Upper lobe of left lung (tissue), 4 donors: ENCODE data around the gene DEFB118.

Source experiments
- CTCF ChIP-seq, 6 experiments: fragments of 450-650 bp in 4 of 6; fragments of 200-600 bp in 2 of 6; sonication (generic) in 2 of 6; IDR thresholded peaks; one replicate each; pipeline ENCODE4 v1.5.1; 2016 to 2019; ENCODE audit warnings: antibody characterized with exemption in 6 of 6
- EP300 ChIP-seq, 4 donors: sonication (generic); formaldehyde crosslinking; IDR thresholded peaks; one replicate each; pipeline ENCODE4 v1.5.1; 2017; ENCODE audit warnings: antibody characterized with exemption in 4 of 4, control low read depth in 2 of 4
- POLR2A ChIP-seq, 4 donors: fragments of 450-650 bp; IDR thresholded peaks; one replicate each; pipeline ENCODE4 v1.5.1; 2016 to 2017; ENCODE audit warnings: antibody characterized with exemption in 4 of 4, mild to moderate bottlenecking in 2 of 4
- POLR2AphosphoS5 ChIP-seq, 2 donors: sonication (generic); formaldehyde crosslinking; IDR thresholded peaks; one replicate each; pipeline ENCODE4 v1.5.1; 2017; ENCODE audit warnings: antibody characterized with exemption in 2 of 2

- TF ChIP-seq POLR2AphosphoS5 (IDR thresholded peaks at IDR 0.05), result no peak
- TF ChIP-seq EP300 (IDR thresholded peaks at IDR 0.05), result no peak
- no peak for TF ChIP-seq CTCF (IDR thresholded peaks at IDR 0.05)
- TF ChIP-seq POLR2A (IDR thresholded peaks at IDR 0.05), result no peak
Measured at GRCh38 chr20:31374346-31374745, 5.9 kb downstream of the DEFB118 start.
